ENCODE measurements around the gene IGFL1. TPM values are rescaled to one million over a fixed set of nuclear protein-coding genes. Genes with fewer than 3 reads are reported as not detected.

The IGFL1 gene
- total RNA-seq, 4 donors from 2014 or later: 1.2 TPM; not detected in 3

- TF ChIP-seq CTCF (IDR thresholded peaks at IDR 0.05): no peak
- TF ChIP-seq POLR2AphosphoS5 (IDR thresholded peaks at IDR 0.05): no peak
- no peak for TF ChIP-seq POLR2A (IDR thresholded peaks at IDR 0.05)
- TF ChIP-seq EP300 (IDR thresholded peaks at IDR 0.05): no peak
- ATAC-seq: no peak
- Histone ChIP-seq H3K36me3 (no peaks in the 10 kb centered on the region), H3K27me3 (peaks cover 63% of the 10 kb centered on the region), H3K4me1 (no peaks in the 10 kb centered on the region), H3K9me3 (no peaks in the 10 kb centered on the region), H3K4me3 (no peak overlapping the region), H3K27ac (no peak overlapping the region)
- WGBS, 2 donors (ENCODE audit: low coverage in 1 of 2): 39 to 67% methylated on average over 4 to 5 of the region's 8 CpGs
Observed at GRCh38 chr19:46196410-46197124, 33.0 kb upstream of the IGFL1 start.

- ATAC-seq: no peak
- TF ChIP-seq POLR2A (IDR thresholded peaks at IDR 0.05) (no peak), EP300 (IDR thresholded peaks at IDR 0.05) (no peak), CTCF (IDR thresholded peaks at IDR 0.05) (no peak), POLR2AphosphoS5 (IDR thresholded peaks at IDR 0.05) (no peak)
- no peak overlapping the region for H3K4me3 ChIP-seq
- no peaks in the 10 kb centered on the region for H3K36me3 ChIP-seq
- H3K9me3 ChIP-seq: no peaks in the 10 kb centered on the region
- H3K4me1 ChIP-seq: no peaks in the 10 kb centered on the region
- 45 to 79% methylated on average over 1 to 3 of the region's 4 CpGs for WGBS, 2 donors (ENCODE audit: low coverage in 1 of 2)
- H3K27me3 ChIP-seq: peaks cover 61% of the 10 kb centered on the region
- no peak overlapping the region for H3K27ac ChIP-seq
Observed at GRCh38 chr19:46197314-46198070, 32.0 kb upstream of the IGFL1 start.

GRCh38 chr19:46198756-46199155, 30.8 kb upstream of the IGFL1 start:
- no peak overlapping the region for H3K4me3 ChIP-seq
- no peak for ATAC-seq
- H3K27ac ChIP-seq: no peak overlapping the region
- H3K27me3 ChIP-seq: peaks cover 51% of the 10 kb centered on the region
- H3K4me1 ChIP-seq: no peaks in the 10 kb centered on the region
- no peaks in the 10 kb centered on the region for H3K36me3 ChIP-seq
- TF ChIP-seq POLR2AphosphoS5 (IDR thresholded peaks at IDR 0.05) (no peak), EP300 (IDR thresholded peaks at IDR 0.05) (no peak), POLR2A (IDR thresholded peaks at IDR 0.05) (no peak), CTCF (IDR thresholded peaks at IDR 0.05) (no peak)
- WGBS, 2 donors (ENCODE audit: low coverage in 1 of 2): no CpG with 5 or more reads among the region's 3 CpGs
- no peaks in the 10 kb centered on the region for H3K9me3 ChIP-seq

GRCh38 chr19:46201454-46202310, 27.9 kb upstream of the IGFL1 start:
- Histone ChIP-seq H3K27me3 (peaks cover 36% of the 10 kb centered on the region), H3K9me3 (no peaks in the 10 kb centered on the region), H3K27ac (no peak overlapping the region), H3K36me3 (no peaks in the 10 kb centered on the region), H3K4me1 (no peaks in the 10 kb centered on the region), H3K4me3 (no peak overlapping the region)
- no peak for ATAC-seq
- no peak for TF ChIP-seq EP300 (IDR thresholded peaks at IDR 0.05)
- no peak for TF ChIP-seq POLR2A (IDR thresholded peaks at IDR 0.05)
- TF ChIP-seq POLR2AphosphoS5 (IDR thresholded peaks at IDR 0.05): no peak
- no peak for TF ChIP-seq CTCF (IDR thresholded peaks at IDR 0.05)
- 64 to 67% methylated on average over 10 to 11 of the region's 16 CpGs for whole genome bisulfite sequencing, 2 donors (ENCODE audit: low coverage in 1 of 2)

Data from gastroesophageal sphincter (tissue), 4 donors.